Measurements from ENCODE around the gene TNK2.

TNK2 gene

GRCh38 chr3:195888981-195889869 lies 19.1 kb downstream of the TNK2 start:
- no peak overlapping the region for H3K4me2 ChIP-seq (ENCODE audit: insufficient read depth, low read length, poor library complexity, severe bottlenecking)
- H3K4ac ChIP-seq (ENCODE audit: low read length): no peak overlapping the region
- no peak overlapping the region for H2BK12ac ChIP-seq (ENCODE audit: low read length)
- H3K27me3 ChIP-seq (ENCODE audit: control insufficient read depth in 3 of 3, insufficient read depth in 3 of 3, low read depth in 1 of 3, low read length in 3 of 3): peaks cover 0 to 3% (median 0%) of the 10 kb centered on the region in 3 experiments
- peak overlapping the region; percentile 14 for H3K9ac ChIP-seq (ENCODE audit: low read depth, low read length, poor library complexity)
- peak overlapping the region; percentile 79 for H3K18ac ChIP-seq (ENCODE audit: low read length)
- peak overlapping the region; percentile 75 for H3K23ac ChIP-seq (ENCODE audit: low read depth, low read length, poor library complexity)
- H3K79me1 ChIP-seq (ENCODE audit: low read depth, low read length): peaks cover 6% of the 10 kb centered on the region
- peaks cover 5 to 6% of the 10 kb centered on the region in 2 donors for H3K36me3 ChIP-seq (replicated peaks in 1 of 2; ENCODE audit: control insufficient read depth in 2 of 2, insufficient read depth in 2 of 2, low read length in 2 of 2)
- H3K14ac ChIP-seq (ENCODE audit: low read length): peak overlapping the region; percentile 98
- H2BK5ac ChIP-seq (ENCODE audit: low read length): no peak overlapping the region
- no peak overlapping the region for H3K27ac ChIP-seq (replicated peaks; ENCODE audit: low read length)
- H3K9me3 ChIP-seq (replicated peaks in 1 of 2; ENCODE audit: control insufficient read depth in 2 of 2, insufficient read depth in 1 of 2, low read depth in 1 of 2, low read length in 2 of 2): peaks cover 0 to 3% of the 10 kb centered on the region in 2 donors
- DNase-seq (ENCODE audit: low spot score): no peak
- no peak overlapping the region for H4K91ac ChIP-seq (ENCODE audit: low read depth, low read length, poor library complexity)
- H2BK15ac ChIP-seq (ENCODE audit: low read length): peak overlapping the region; percentile 87
- H2AK5ac ChIP-seq (ENCODE audit: low read depth, low read length): no peak overlapping the region
- peak overlapping the region; percentile 84 for H4K8ac ChIP-seq (ENCODE audit: low read depth, low read length)
- WGBS, 2 donors (ENCODE audit: extremely low coverage in 2 of 2, insufficient read length in 2 of 2, insufficient replicate concordance in 1 of 2): 100% methylated on average over 2 of the region's 26 CpGs; no CpG with 5 or more reads in 1 of the 2 donors
- peak overlapping the region in 1 of 2 donors; percentile 5 for H3K4me3 ChIP-seq (ENCODE audit: low read length in 2 of 2)
- H2BK120ac ChIP-seq (ENCODE audit: low read depth, low read length): no peak overlapping the region
- H3K4me1 ChIP-seq (ENCODE audit: control insufficient read depth in 2 of 2, insufficient read depth in 1 of 2, low read depth in 1 of 2, low read length in 2 of 2): peaks cover 39 to 50% of the 10 kb centered on the region in 2 donors
- H2AFZ ChIP-seq (ENCODE audit: low read length): peak overlapping the region; percentile 51

DNA sequence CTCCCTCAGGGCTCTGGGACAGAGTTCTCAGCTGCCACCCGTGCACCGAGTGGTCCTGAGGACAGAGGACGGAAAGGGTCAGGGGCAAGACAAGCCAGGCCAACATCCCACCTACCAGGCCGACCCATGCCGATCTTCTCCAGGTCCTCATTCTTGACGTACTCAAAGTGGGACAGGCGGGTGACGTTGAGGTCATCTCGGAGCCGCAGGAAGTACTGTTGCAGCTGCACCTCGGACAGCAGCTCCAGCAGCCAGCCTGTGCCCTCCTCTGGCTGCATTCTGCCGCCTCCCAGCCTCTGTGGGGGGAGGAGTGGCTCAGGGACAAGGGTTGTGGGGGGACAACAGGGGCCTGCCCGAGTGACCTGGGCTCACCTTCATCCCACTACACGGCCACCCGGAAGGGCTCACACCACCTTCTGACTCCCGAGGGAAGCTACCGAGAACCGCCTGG lies 20.0 kb downstream of the TNK2 start:
- Histone ChIP-seq H3K9me3 (replicated peaks in 1 of 2; ENCODE audit: control insufficient read depth in 2 of 2, insufficient read depth in 1 of 2, low read depth in 1 of 2, low read length in 2 of 2) (peaks cover 0 to 3% of the 10 kb centered on the region in 2 donors), H3K18ac (ENCODE audit: low read length) (no peak overlapping the region), H3K36me3 (replicated peaks in 1 of 2; ENCODE audit: control insufficient read depth in 2 of 2, insufficient read depth in 2 of 2, low read length in 2 of 2) (peaks cover 6% of the 10 kb centered on the region in 2 donors), H3K27me3 (ENCODE audit: control insufficient read depth in 3 of 3, insufficient read depth in 3 of 3, low read depth in 1 of 3, low read length in 3 of 3) (peaks cover 0 to 3% (median 0%) of the 10 kb centered on the region in 3 experiments), H3K79me1 (ENCODE audit: low read depth, low read length) (peaks cover 2% of the 10 kb centered on the region), H2BK120ac (ENCODE audit: low read depth, low read length) (no peak overlapping the region), H2AFZ (ENCODE audit: low read length) (no peak overlapping the region), H3K23ac (ENCODE audit: low read depth, low read length, poor library complexity) (no peak overlapping the region), H2BK5ac (ENCODE audit: low read length) (no peak overlapping the region), H3K14ac (ENCODE audit: low read length) (no peak overlapping the region), H2BK12ac (ENCODE audit: low read length) (no peak overlapping the region), H3K4me1 (ENCODE audit: control insufficient read depth in 2 of 2, insufficient read depth in 1 of 2, low read depth in 1 of 2, low read length in 2 of 2) (peaks cover 36 to 48% of the 10 kb centered on the region in 2 donors), H2AK5ac (ENCODE audit: low read depth, low read length) (no peak overlapping the region), H2BK15ac (ENCODE audit: low read length) (no peak overlapping the region), H3K4ac (ENCODE audit: low read length) (no peak overlapping the region), H3K4me2 (ENCODE audit: insufficient read depth, low read length, poor library complexity, severe bottlenecking) (no peak overlapping the region), H3K27ac (replicated peaks; ENCODE audit: low read length) (no peak overlapping the region), H4K91ac (ENCODE audit: low read depth, low read length, poor library complexity) (no peak overlapping the region), H4K8ac (ENCODE audit: low read depth, low read length) (no peak overlapping the region), H3K9ac (ENCODE audit: low read depth, low read length, poor library complexity) (peak overlapping the region; percentile 33), H3K4me3 (ENCODE audit: low read length in 2 of 2) (no peak overlapping the region)
- no peak for DNase-seq (ENCODE audit: low spot score)
- WGBS, 2 donors (ENCODE audit: extremely low coverage in 2 of 2, insufficient read length in 2 of 2, insufficient replicate concordance in 1 of 2): no CpG with 5 or more reads among the region's 18 CpGs

DNA sequence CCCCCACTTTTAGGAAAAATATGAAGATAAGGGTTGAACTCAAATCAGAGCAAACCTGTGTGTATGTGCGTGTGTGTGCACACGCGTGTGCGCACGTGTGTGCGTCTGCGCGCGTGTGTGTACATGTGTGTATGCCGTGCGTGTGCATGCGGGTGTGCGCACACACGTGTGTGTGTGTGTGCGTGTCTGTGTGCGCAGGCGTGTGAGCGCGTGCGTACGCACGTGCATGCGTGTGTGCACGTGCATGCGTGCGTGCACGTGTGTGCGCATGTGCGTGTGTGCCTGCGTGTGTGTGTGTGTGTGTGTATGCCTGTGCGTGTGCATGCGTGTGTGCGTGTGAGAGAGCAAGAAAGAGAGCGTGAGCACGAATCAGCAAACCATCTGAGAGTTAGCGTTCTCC lies 20.7 kb downstream of the TNK2 start:
- no peak overlapping the region for H2AK5ac ChIP-seq (ENCODE audit: low read depth, low read length)

More for the DNA sequence above, 20.7 kb downstream of the TNK2 start:
- peak overlapping the region; percentile 59 for H2BK12ac ChIP-seq (ENCODE audit: low read length)
- peaks cover 30 to 41% of the 10 kb centered on the region in 2 donors for H3K4me1 ChIP-seq (ENCODE audit: control insufficient read depth in 2 of 2, insufficient read depth in 1 of 2, low read depth in 1 of 2, low read length in 2 of 2)
- peaks cover 0 to 3% (median 0%) of the 10 kb centered on the region in 3 experiments for H3K27me3 ChIP-seq (ENCODE audit: control insufficient read depth in 3 of 3, insufficient read depth in 3 of 3, low read depth in 1 of 3, low read length in 3 of 3)
- H3K4ac ChIP-seq (ENCODE audit: low read length): peak overlapping the region; percentile 58
- no peak overlapping the region for H3K27ac ChIP-seq (replicated peaks; ENCODE audit: low read length)
- no CpG with 5 or more reads among the region's 36 CpGs for WGBS, 2 donors (ENCODE audit: extremely low coverage in 2 of 2, insufficient read length in 2 of 2, insufficient replicate concordance in 1 of 2)
- H3K4me3 ChIP-seq (ENCODE audit: low read length in 2 of 2): peak overlapping the region in 1 of 2 donors; percentile 71
- peak overlapping the region; percentile 70 for H3K9ac ChIP-seq (ENCODE audit: low read depth, low read length, poor library complexity)
- no peak overlapping the region for H4K91ac ChIP-seq (ENCODE audit: low read depth, low read length, poor library complexity)
- no peak overlapping the region for H2BK120ac ChIP-seq (ENCODE audit: low read depth, low read length)
- H3K79me1 ChIP-seq (ENCODE audit: low read depth, low read length): peaks cover 2% of the 10 kb centered on the region
- H2AFZ ChIP-seq (ENCODE audit: low read length): no peak overlapping the region
- peaks cover 0 to 3% of the 10 kb centered on the region in 2 donors for H3K9me3 ChIP-seq (replicated peaks in 1 of 2; ENCODE audit: control insufficient read depth in 2 of 2, insufficient read depth in 1 of 2, low read depth in 1 of 2, low read length in 2 of 2)
- H3K4me2 ChIP-seq (ENCODE audit: insufficient read depth, low read length, poor library complexity, severe bottlenecking): no peak overlapping the region
- H2BK5ac ChIP-seq (ENCODE audit: low read length): no peak overlapping the region
- no peak for DNase-seq (ENCODE audit: low spot score)
- H3K23ac ChIP-seq (ENCODE audit: low read depth, low read length, poor library complexity): peak overlapping the region; percentile 66
- H3K18ac ChIP-seq (ENCODE audit: low read length): no peak overlapping the region
- H4K8ac ChIP-seq (ENCODE audit: low read depth, low read length): no peak overlapping the region
- no peak overlapping the region for H3K14ac ChIP-seq (ENCODE audit: low read length)
- peaks cover 8 to 9% of the 10 kb centered on the region in 2 donors for H3K36me3 ChIP-seq (replicated peaks in 1 of 2; ENCODE audit: control insufficient read depth in 2 of 2, insufficient read depth in 2 of 2, low read length in 2 of 2)
- H2BK15ac ChIP-seq (ENCODE audit: low read length): no peak overlapping the region
